ENCODE measurements around the gene MAMDC4.
"Not testable (repeated sequence)": the region's sequence is repeated elsewhere in the genome, so short reads cannot be mapped to it uniquely, and the experiment has no call there.

Gene MAMDC4

GRCh38 chr9:136851941-136852663 lies at the start of gene MAMDC4:
Gene MAMDC4 (plus strand): TSS chr9:136852346. CDS start chr9:136852417, 71 bp downstream.
- DNase-seq (ENCODE audit: low read depth) = no peak

GRCh38 chr9:136803009-136803550 lies 49.1 kb upstream of the MAMDC4 start:
- not testable (repeated sequence) for DNase-seq (ENCODE audit: low read depth)

GRCh38 chr9:136803551-136804508 lies 48.3 kb upstream of the MAMDC4 start:
- no peak for DNase-seq (ENCODE audit: low read depth)

- no peak for DNase-seq (ENCODE audit: low read depth)
Observed at GRCh38 chr9:136804509-136805206, 47.5 kb upstream of the MAMDC4 start.

- no peak for DNase-seq (ENCODE audit: low read depth)
Observed at GRCh38 chr9:136805207-136805740, 46.9 kb upstream of the MAMDC4 start.

GRCh38 chr9:136806067-136806466 lies 46.1 kb upstream of the MAMDC4 start:
- no peak for DNase-seq (ENCODE audit: low read depth)

GRCh38 chr9:136806631-136807201 lies 45.4 kb upstream of the MAMDC4 start:
- no peak for DNase-seq (ENCODE audit: low read depth)

GRCh38 chr9:136807281-136808074 lies 44.7 kb upstream of the MAMDC4 start, which contains the start of gene RABL6:
Gene RABL6 (plus strand): TSS chr9:136807948. CDS start chr9:136808197, 249 bp downstream.
- no peak for DNase-seq (ENCODE audit: low read depth)

- DNase-seq (ENCODE audit: low read depth) = no peak
Observed at GRCh38 chr9:136808075-136808805, 43.9 kb upstream of the MAMDC4 start.

- DNase-seq (ENCODE audit: low read depth) = no peak
Observed at GRCh38 chr9:136808806-136809158, 43.4 kb upstream of the MAMDC4 start.

- DNase-seq (ENCODE audit: low read depth) = no peak
Observed at GRCh38 chr9:136814725-136815421, 37.3 kb upstream of the MAMDC4 start.

GRCh38 chr9:136815422-136815782 lies 36.7 kb upstream of the MAMDC4 start:
- DNase-seq (ENCODE audit: low read depth) = no peak

GRCh38 chr9:136820971-136821825 lies 30.9 kb upstream of the MAMDC4 start:
- DNase-seq (ENCODE audit: low read depth) = no peak

GRCh38 chr9:136821826-136822544 lies 30.2 kb upstream of the MAMDC4 start:
- no peak for DNase-seq (ENCODE audit: low read depth)

- no peak for DNase-seq (ENCODE audit: low read depth)
Observed at GRCh38 chr9:136823136-136824046, 28.8 kb upstream of the MAMDC4 start.

GRCh38 chr9:136824496-136825225 lies 27.5 kb upstream of the MAMDC4 start:
- no peak for DNase-seq (ENCODE audit: low read depth)
